ENCODE data around the gene LPAR3.

DNA sequence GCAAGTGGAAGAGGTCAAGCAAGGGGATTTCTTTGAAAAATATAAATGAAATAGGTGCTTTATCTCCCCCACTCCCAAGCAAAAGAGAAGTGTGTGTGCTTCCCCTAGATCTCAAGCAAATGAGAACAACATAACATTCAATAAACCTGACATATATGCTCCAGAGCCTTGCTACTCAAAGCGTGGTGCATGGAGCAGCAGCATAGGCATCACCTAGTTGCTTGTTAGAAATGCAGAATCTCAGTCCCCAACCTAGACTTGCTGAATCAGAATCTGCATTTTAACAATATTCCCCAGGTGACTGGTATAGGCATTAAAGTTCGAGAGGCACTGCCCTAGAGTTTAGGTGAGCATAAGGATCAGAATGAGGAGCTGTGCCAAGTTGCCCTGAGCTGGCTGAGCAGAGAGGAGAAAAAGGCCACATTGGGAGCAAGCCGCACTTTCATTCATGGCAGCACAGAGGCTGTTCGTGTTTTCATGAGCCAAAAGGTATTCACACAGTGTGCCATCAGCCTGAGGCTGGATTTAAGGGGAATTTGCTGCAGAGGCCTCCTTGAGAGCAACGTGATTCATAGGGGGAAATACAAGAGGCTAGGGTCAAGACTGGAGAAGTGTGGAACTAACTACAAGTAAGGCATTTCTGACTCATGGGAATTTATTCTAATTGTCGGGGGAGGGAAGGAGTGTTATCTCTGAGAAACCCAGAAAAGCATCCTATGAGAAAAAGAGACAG, 14.3 kb upstream of the LPAR3 start:
- TF ChIP-seq TAF1 (IDR thresholded peaks at IDR 0.05; ENCODE audit: low read depth, low read length): no peak
- no peak for TF ChIP-seq POLR2AphosphoS5 (IDR thresholded peaks at IDR 0.05; ENCODE audit: low read depth, low read length)
- TF ChIP-seq SPI1 (IDR thresholded peaks at IDR 0.05; ENCODE audit: low read depth, low read length): no peak
- no peak for TF ChIP-seq POLR2A (IDR thresholded peaks at IDR 0.05; ENCODE audit: low read depth, low read length)
- no peak for TF ChIP-seq PAX5 (IDR thresholded peaks at IDR 0.05; ENCODE audit: insufficient read depth, low read length, severe bottlenecking)
- no peak for TF ChIP-seq POU2F2 (IDR thresholded peaks at IDR 0.05; ENCODE audit: low read depth, low read length)

All from GM12891 (cell line).